NT2/D1 (cell line): ENCODE data around the gene BTBD17.

Source experiments
- SUZ12 ChIP-seq: IDR thresholded peaks from 2 replicates; pipeline ENCODE4 v1.6.1; 2011; ENCODE audit not compliant: insufficient read length, insufficient read depth; ENCODE audit errors: extremely low read depth
- YY1 ChIP-seq: IDR thresholded peaks from 2 replicates; pipeline ENCODE4 v1.6.1; 2011; ENCODE audit not compliant: insufficient read length, insufficient read depth
- ZNF274 ChIP-seq: IDR thresholded peaks from 2 replicates; pipeline ENCODE4 v1.6.1; 2011; ENCODE audit warnings: mild to moderate bottlenecking, low read depth, low read length

- TF ChIP-seq SUZ12 (no peak), YY1 (no peak), ZNF274 (no peak)
Observed at GRCh38 chr17:74368341-74369081, 6.8 kb upstream of the BTBD17 start.
